PFSK-1 (cell line): ENCODE results near the gene IFI27.

ENCODE experiments used
- POLR2AphosphoS5 ChIP-seq: IDR thresholded peaks from 2 replicates; pipeline ENCODE4 v1.6.1; 2012; ENCODE audit warnings: low read depth, mild to moderate bottlenecking, control low read depth, low read length, moderate library complexity
- REST ChIP-seq, 2 experiments: IDR thresholded peaks; 2 replicates each; pipeline versions ENCODE4 v1.6.1 to v1.8.0; 2011 to 2012; ENCODE audit warnings: low read depth in 2 of 2, low read length in 2 of 2, control low read depth in 1 of 2, inconsistent platforms in 1 of 2, mild to moderate bottlenecking in 1 of 2, moderate library complexity in 1 of 2; ENCODE audit not compliant: insufficient read depth in 1 of 2

GRCh38 chr14:94139421-94139820, 28.9 kb downstream of the IFI27 start:
- TF ChIP-seq REST (IDR thresholded peaks at IDR 0.05; ENCODE audit: insufficient read depth in 1 of 2, low read depth in 2 of 2, low read length in 2 of 2): no peak
- TF ChIP-seq POLR2AphosphoS5: no peak
